Heart left ventricle (tissue), 13 donors: ENCODE measurements around the gene PSKH1.

Experiments used
- POLR2A ChIP-seq, 2 donors: fragments of 450-650 bp; IDR thresholded peaks; one replicate each; pipeline ENCODE4 v1.6.1; 2017; ENCODE audit warnings: antibody characterized with exemption in 2 of 2, mild to moderate bottlenecking in 2 of 2, moderate library complexity in 2 of 2
- TF ChIP-seq, protein P1 (sequence below), 12 donors: fragments of 200-600 bp; sonication (generic) in 4 of 12; IDR thresholded peaks; one replicate each; pipeline versions ENCODE4 v1.5.0 to v1.8.0; 2018 to 2022; ENCODE audit warnings: antibody characterized with exemption in 12 of 12, mild to moderate bottlenecking in 5 of 12
- donor health status: ischemic (EF 13 %, LVEDD 7.1; RV severe dilation, severe dysfunction).
- donor health status: DM: no; HTN: yes; CAD: no.
- donor health status: DM: no; HTN: no; CAD: no.
- donor health status: ischemic (EF 25% LVEDD 6.9; RV normal size, moderate dysfunction).
- donor health status: ischemic (EF 25% LVEDD 5.7; RV mildly dilated, moderate dysfunction).
- donor health status: ischemic (EF 35%, LVEDD 5.7; RV mildly dilated, moderate dysfunction).
- donor health status: nonischemic (EF 11% LVEDD 7.7; RV severe dilation, severe dysfunction).
- donor health status: DM: yes; HTN: yes; CAD: no.
- donor health status: PGD.
- donor health status: ischemic (EF 29% LVEDD 5.4; RV normal size, mild dysfunction).
- donor health status: nonischemic (EF 23%, LVEDD 6.1; RV moderate dilation, normal function).

DNA sequence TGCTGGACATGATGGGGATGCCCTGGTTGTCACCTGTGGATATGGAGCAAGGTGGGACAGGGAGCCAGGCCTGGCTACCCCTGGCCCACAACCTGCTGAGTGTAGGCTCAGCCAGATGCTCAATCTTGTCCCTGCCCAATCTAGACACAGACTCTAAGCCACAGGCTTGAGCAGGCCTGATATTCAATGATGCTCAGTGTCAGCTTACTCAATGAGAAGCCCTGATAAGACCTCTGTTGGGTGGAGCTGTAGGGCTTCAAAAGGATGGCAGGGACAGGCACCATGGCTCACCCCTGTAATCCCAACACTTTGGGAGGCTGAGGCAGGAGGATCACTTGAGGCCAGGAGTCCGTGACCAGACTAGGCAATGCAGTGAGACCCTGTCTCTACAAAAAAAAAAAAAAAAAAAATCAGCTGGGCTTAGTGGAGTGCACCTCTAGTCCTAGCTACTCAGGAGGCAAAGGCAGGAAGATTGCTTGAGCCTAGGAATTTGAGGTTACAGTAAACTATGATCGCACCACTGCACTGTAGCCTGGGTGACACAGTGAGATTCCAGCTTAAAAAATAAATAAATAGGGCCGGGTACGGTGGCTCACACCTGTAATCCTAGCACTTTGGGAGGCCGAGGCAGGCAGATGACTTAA is 47.5 kb downstream of the PSKH1 start:
- TF ChIP-seq, protein P1, sequence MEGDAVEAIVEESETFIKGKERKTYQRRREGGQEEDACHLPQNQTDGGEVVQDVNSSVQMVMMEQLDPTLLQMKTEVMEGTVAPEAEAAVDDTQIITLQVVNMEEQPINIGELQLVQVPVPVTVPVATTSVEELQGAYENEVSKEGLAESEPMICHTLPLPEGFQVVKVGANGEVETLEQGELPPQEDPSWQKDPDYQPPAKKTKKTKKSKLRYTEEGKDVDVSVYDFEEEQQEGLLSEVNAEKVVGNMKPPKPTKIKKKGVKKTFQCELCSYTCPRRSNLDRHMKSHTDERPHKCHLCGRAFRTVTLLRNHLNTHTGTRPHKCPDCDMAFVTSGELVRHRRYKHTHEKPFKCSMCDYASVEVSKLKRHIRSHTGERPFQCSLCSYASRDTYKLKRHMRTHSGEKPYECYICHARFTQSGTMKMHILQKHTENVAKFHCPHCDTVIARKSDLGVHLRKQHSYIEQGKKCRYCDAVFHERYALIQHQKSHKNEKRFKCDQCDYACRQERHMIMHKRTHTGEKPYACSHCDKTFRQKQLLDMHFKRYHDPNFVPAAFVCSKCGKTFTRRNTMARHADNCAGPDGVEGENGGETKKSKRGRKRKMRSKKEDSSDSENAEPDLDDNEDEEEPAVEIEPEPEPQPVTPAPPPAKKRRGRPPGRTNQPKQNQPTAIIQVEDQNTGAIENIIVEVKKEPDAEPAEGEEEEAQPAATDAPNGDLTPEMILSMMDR (IDR thresholded peaks at IDR 0.05): no peak
- no peak for TF ChIP-seq POLR2A (IDR thresholded peaks at IDR 0.05)
